ENCODE measurements around the gene BABAM2. TPM values are rescaled to one million over a fixed set of nuclear protein-coding genes. Genes with fewer than 3 reads are reported as not detected.

The BABAM2 gene
- total and polyA plus RNA-seq, 2 of the 4 experiments (the other 2 are of a cell fraction), result 20.9 to 23.1 TPM

DNA sequence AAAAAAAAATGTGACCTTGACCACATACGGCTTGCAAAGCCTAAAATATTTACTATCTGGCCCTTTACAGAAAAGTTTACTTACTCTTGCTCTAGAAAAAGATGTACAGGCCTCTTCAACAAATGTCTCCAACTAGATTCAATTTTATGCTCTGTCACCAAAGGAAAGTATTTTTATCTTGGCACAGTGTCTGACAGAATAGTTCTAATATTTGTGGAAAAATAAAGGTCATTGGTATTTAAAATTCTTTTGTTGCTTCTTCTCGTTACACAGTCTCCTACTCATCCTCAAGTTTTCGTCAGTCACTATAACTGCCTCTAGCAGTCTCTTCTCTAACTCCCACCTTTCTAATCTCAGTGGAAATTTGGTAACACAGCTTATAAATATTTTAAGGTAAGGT, 1.7 kb upstream of the BABAM2 start:
- peak overlapping the region; percentile 73 for H3K14ac ChIP-seq (replicated peaks; ENCODE audit: low read depth, low read length)
- H2AFZ ChIP-seq (replicated peaks; ENCODE audit: low read length, poor library complexity), result no peak overlapping the region
- H2BK15ac ChIP-seq (ENCODE audit: low read depth, low read length), result peak overlapping the region; percentile 6; the same call in 1 of the 3 replicates
- H2AK5ac ChIP-seq (ENCODE audit: low read depth, low read length), result no peak overlapping the region
- H3K56ac ChIP-seq (ENCODE audit: extremely low read depth, insufficient read depth, low read length), result 0 out of 2 replicates have a peak overlapping the region, but pooled peaks have one; percentile 14
- peak overlapping the region; percentile 57; the same call in 1 of the 2 replicates for H4K5ac ChIP-seq (ENCODE audit: low read depth, low read length)
- intact Hi-C loops (cut with micrococcal nuclease) (loop anchor here (5.0 kb wide), 2 partner anchors 91 to 126 kb away; no protein-coding TSS in a partner anchor), dilution Hi-C loops (cut with HindIII; ENCODE audit: low sequenced_read_pairs, unreplicated experiment) (no loop called here), in situ Hi-C loops (cut with MboI; ENCODE audit: low sequenced_read_pairs) (no loop called here)
- H3K23ac ChIP-seq (ENCODE audit: low read depth, low read length), result peak overlapping the region; percentile 58; the same call in 1 of the 2 replicates
- peak overlapping the region; percentile 97; the same call in 1 of the 2 replicates for H3K9ac ChIP-seq (ENCODE audit: low read depth, low read length)
- H3K9me1 ChIP-seq (ENCODE audit: insufficient read depth, low read length), result peaks cover 4% of the 10 kb centered on the region
- no peak overlapping the region for H4K91ac ChIP-seq (ENCODE audit: insufficient read depth, low read depth, low read length)
- peak overlapping the region in 1 of 2 experiments; percentile 49; a peak in 2 of 4 replicates for H4K8ac ChIP-seq (ENCODE audit: low read depth in 2 of 2, low read length in 2 of 2)
- DNase-seq (peak; percentile 28), ATAC-seq (ENCODE audit: low read depth) (no peak)
- no peak for TF ChIP-seq RFX5 (IDR thresholded peaks at IDR 0.05; ENCODE audit: low read depth, low read length)
- TF ChIP-seq MAZ (IDR thresholded peaks at IDR 0.05; ENCODE audit: borderline replicate concordance, low read depth, low read length), result no peak
- TF ChIP-seq CHD1 (IDR thresholded peaks at IDR 0.05; ENCODE audit: low read depth, low read length), result no peak
- TF ChIP-seq RCOR1 (IDR thresholded peaks at IDR 0.05; ENCODE audit: insufficient replicate concordance, low read length), result no peak
- TF ChIP-seq FOS (IDR thresholded peaks at IDR 0.05; ENCODE audit: low read depth, low read length), result no peak
- TF ChIP-seq MAFK (IDR thresholded peaks at IDR 0.05; ENCODE audit: low read depth, low read length), result no peak
- no peak for TF ChIP-seq SMC3 (IDR thresholded peaks at IDR 0.05; ENCODE audit: low read depth, low read length)
- TF ChIP-seq CEBPB (IDR thresholded peaks at IDR 0.05; ENCODE audit: low read depth, low read length), result no peak
- TF ChIP-seq CTCF (conservative IDR thresholded peaks at IDR 0.05; ENCODE audit: low read depth, low read length), result no peak
- no peak for TF ChIP-seq BHLHE40 (IDR thresholded peaks at IDR 0.05; ENCODE audit: low read depth, low read length)
- TF ChIP-seq, protein P1, sequence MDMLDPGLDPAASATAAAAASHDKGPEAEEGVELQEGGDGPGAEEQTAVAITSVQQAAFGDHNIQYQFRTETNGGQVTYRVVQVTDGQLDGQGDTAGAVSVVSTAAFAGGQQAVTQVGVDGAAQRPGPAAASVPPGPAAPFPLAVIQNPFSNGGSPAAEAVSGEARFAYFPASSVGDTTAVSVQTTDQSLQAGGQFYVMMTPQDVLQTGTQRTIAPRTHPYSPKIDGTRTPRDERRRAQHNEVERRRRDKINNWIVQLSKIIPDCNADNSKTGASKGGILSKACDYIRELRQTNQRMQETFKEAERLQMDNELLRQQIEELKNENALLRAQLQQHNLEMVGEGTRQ (IDR thresholded peaks at IDR 0.05; ENCODE audit: low read depth, low read length), result no peak
- no peak for TF ChIP-seq RAD21 (IDR thresholded peaks at IDR 0.05; ENCODE audit: low read length)
- TF ChIP-seq POLR2A (IDR thresholded peaks at IDR 0.05; ENCODE audit: low read depth, low read length), result no peak
- TF ChIP-seq NFE2L2 (IDR thresholded peaks at IDR 0.05; ENCODE audit: low read depth, low read length), result no peak
- no peak for TF ChIP-seq ELK1 (IDR thresholded peaks at IDR 0.05; ENCODE audit: borderline replicate concordance, low read depth, low read length)
- no peak for TF ChIP-seq MXI1 (IDR thresholded peaks at IDR 0.05; ENCODE audit: borderline replicate concordance, low read depth, low read length)
- peak overlapping the region; percentile 74; the same call in 1 of the 2 replicates for H3K4ac ChIP-seq (ENCODE audit: low read depth, low read length)
- ChIA-PET CTCF (no interaction called here), POLR2A (ENCODE audit: unreplicated experiment) (no interaction called here)
- H3K4me2 ChIP-seq (ENCODE audit: low read depth, low read length), result peak overlapping the region; percentile 80
- peaks cover 12 to 25% of the 10 kb centered on the region in 2 experiments; a peak in 3 of 4 replicates for H3K79me1 ChIP-seq (ENCODE audit: low read depth in 1 of 2, low read length in 2 of 2)
- H2AK9ac ChIP-seq (replicated peaks; ENCODE audit: low read depth, low read length, poor library complexity), result no peak overlapping the region
- no CpG with 5 or more reads among the region's 3 CpGs for WGBS, 2 experiments (ENCODE audit: extremely low coverage in 2 of 2, insufficient read length in 1 of 2)
- H3K9me3 ChIP-seq (ENCODE audit: control insufficient read depth, insufficient read depth, low read length), result no peaks in the 10 kb centered on the region
- H3K36me3 ChIP-seq (ENCODE audit: control insufficient read depth, insufficient read depth, low read length), result no peaks in the 10 kb centered on the region
- no peak overlapping the region; the same call in 1 of the 2 replicates for H3K4me3 ChIP-seq (ENCODE audit: insufficient read depth, low read depth, low read length)
- no peaks in the 10 kb centered on the region for H4K20me1 ChIP-seq (ENCODE audit: insufficient read depth, low read length)
- peak overlapping the region; percentile 67 for H2BK120ac ChIP-seq (ENCODE audit: low read depth, low read length)
- no peak overlapping the region for H3K27ac ChIP-seq (ENCODE audit: insufficient read depth, low read length)
- H3K18ac ChIP-seq (ENCODE audit: low read depth, low read length), result peak overlapping the region; percentile 50; the same call in 1 of the 2 replicates
- peak overlapping the region; percentile 97 for H2BK5ac ChIP-seq (ENCODE audit: low read depth, low read length, poor library complexity, severe bottlenecking)
- H3K27me3 ChIP-seq (ENCODE audit: control insufficient read depth, insufficient read depth, low read length), result no peaks in the 10 kb centered on the region
- peak overlapping the region; percentile 67; the same call in 1 of the 2 replicates for H2BK20ac ChIP-seq (ENCODE audit: low read depth, low read length)
- BruUV-seq (replicated peaks), result no TSS peak
- H3K4me1 ChIP-seq (ENCODE audit: control insufficient read depth, insufficient read depth, low read length), result peaks cover 6% of the 10 kb centered on the region; the same call in 1 of the 2 replicates
